Mammary epithelial cell (primary cell): ENCODE results near the gene YLPM1.

Source experiments
- CTCF ChIP-seq, 2 donors: IDR thresholded peaks in 1 of 2; conservative IDR thresholded peaks in 1 of 2; 2 replicates each; pipeline ENCODE4 v1.5.1; 2011 to 2012; ENCODE audit warnings: inconsistent platforms in 2 of 2, low read length in 2 of 2, mild to moderate bottlenecking in 2 of 2, control low read depth in 1 of 2, low read depth in 1 of 2; ENCODE audit not compliant: insufficient read depth in 1 of 2; ENCODE audit errors: extremely low read depth in 1 of 2
- EZH2 ChIP-seq: IDR thresholded peaks from 2 replicates; pipeline ENCODE4 v1.6.1; 2012; ENCODE audit warnings: low read length, inconsistent platforms, borderline replicate concordance

- TF ChIP-seq CTCF (conservative IDR thresholded peaks at IDR 0.05 in 1 of 2, IDR thresholded peaks at IDR 0.05 in 1 of 2; ENCODE audit: extremely low read depth in 1 of 2, insufficient read depth in 1 of 2, low read depth in 1 of 2, low read length in 2 of 2), result no peak
- no peak for TF ChIP-seq EZH2
Measured at GRCh38 chr14:74879427-74880182, 116.5 kb downstream of the YLPM1 start.
